HFFc6 (cell line): ENCODE results near the gene SEMA6D. TPM values are rescaled to one million over a fixed set of nuclear protein-coding genes. Genes with fewer than 3 reads are reported as not detected.

ENCODE experiments used
- DNase-seq: peaks from one replicate; pipeline ENCODE4 v3.0.0-alpha.2; 2018
- H3K27ac Mint-ChIP-seq: 2 replicates; pipeline ENCODE4 v1.8.0; 2020; ENCODE audit warnings: mild to moderate bottlenecking, mixed read lengths
- H3K27me3 Mint-ChIP-seq: 2 replicates; pipeline ENCODE4 v1.8.0; 2021; ENCODE audit warnings: mild to moderate bottlenecking, moderate library complexity, mixed read lengths; ENCODE audit not compliant: insufficient read depth
- H3K36me3 Mint-ChIP-seq: 2 replicates; pipeline ENCODE4 v1.8.0; 2021; ENCODE audit warnings: low read depth, mixed read lengths
- H3K4me1 Mint-ChIP-seq: 2 replicates; pipeline ENCODE4 v1.8.0; 2020; ENCODE audit warnings: low read depth, mixed read lengths
- H3K4me3 Mint-ChIP-seq: 2 replicates; pipeline ENCODE4 v1.8.0; 2020; ENCODE audit warnings: mild to moderate bottlenecking, moderate library complexity, mixed read lengths
- H3K9me3 Mint-ChIP-seq: 2 replicates; pipeline ENCODE4 v1.8.0; 2020; ENCODE audit warnings: mild to moderate bottlenecking, mixed read lengths
- CTCF ChIP-seq: fragments of 200-600 bp; sonication (generic); IDR thresholded peaks from 2 replicates; pipeline ENCODE4 v1.5.0; 2021; ENCODE audit warnings: antibody characterized with exemption, mild to moderate bottlenecking
- total RNA-seq, 6 experiments: library from RNA; stranded (reverse); fragmentation: NEBNext Ultra II Directional; extraction: Animal tissue kit (Norgen Biotek cat#: 25700); gene quantifications; 2 replicates in 1 of 6; 3 replicates in 5 of 6; pipeline ENCODE4 v1.2.3, GENCODE V29; 2021

Gene SEMA6D
- total RNA-seq, 6 experiments from 2014 or later, result 1.4 to 2.8 (median 2.4) TPM

- no peaks in the 10 kb centered on the region for H3K36me3 Mint-ChIP-seq
Measured at GRCh38 chr15:47801522-47801921, 84.2 kb downstream of the SEMA6D start.

GRCh38 chr15:47802216-47802615, 84.9 kb downstream of the SEMA6D start:
- no peaks in the 10 kb centered on the region for H3K36me3 Mint-ChIP-seq
- no peak overlapping the region for H3K27ac Mint-ChIP-seq
- no peaks in the 10 kb centered on the region for H3K4me1 Mint-ChIP-seq
- H3K9me3 Mint-ChIP-seq, result no peaks in the 10 kb centered on the region
- H3K4me3 Mint-ChIP-seq, result no peak overlapping the region
- no peak for DNase-seq
- H3K27me3 Mint-ChIP-seq, result peaks cover 2% of the 10 kb centered on the region; the same call in 1 of the 2 replicates
- no peak for TF ChIP-seq CTCF

More at GRCh38 chr15:47801522-47801921, 84.2 kb downstream of the SEMA6D start:
- no peak for TF ChIP-seq CTCF
- Mint-ChIP-seq H3K4me3 (no peak overlapping the region), H3K27ac (no peak overlapping the region), H3K4me1 (no peaks in the 10 kb centered on the region), H3K9me3 (no peaks in the 10 kb centered on the region), H3K27me3 (peaks cover 2% of the 10 kb centered on the region; the same call in 1 of the 2 replicates)
- no peak for DNase-seq

- no peaks in the 10 kb centered on the region for H3K9me3 Mint-ChIP-seq
- H3K27me3 Mint-ChIP-seq, result no peaks in the 10 kb centered on the region
- H3K27ac Mint-ChIP-seq, result no peak overlapping the region
- no peaks in the 10 kb centered on the region for H3K36me3 Mint-ChIP-seq
- TF ChIP-seq CTCF, result no peak
- no peak for DNase-seq
- no peak overlapping the region for H3K4me3 Mint-ChIP-seq
- H3K4me1 Mint-ChIP-seq, result no peaks in the 10 kb centered on the region
Measured at GRCh38 chr15:47803767-47804166, 86.5 kb downstream of the SEMA6D start.

- no peak overlapping the region for H3K4me3 Mint-ChIP-seq
- TF ChIP-seq CTCF, result no peak
- H3K9me3 Mint-ChIP-seq, result no peaks in the 10 kb centered on the region
- no peaks in the 10 kb centered on the region for H3K27me3 Mint-ChIP-seq
- H3K27ac Mint-ChIP-seq, result no peak overlapping the region
- no peaks in the 10 kb centered on the region for H3K4me1 Mint-ChIP-seq
- H3K36me3 Mint-ChIP-seq, result no peaks in the 10 kb centered on the region
- no peak for DNase-seq
Measured at GRCh38 chr15:47804733-47805132, 87.4 kb downstream of the SEMA6D start.

- Mint-ChIP-seq H3K27ac (no peak overlapping the region), H3K4me3 (no peak overlapping the region), H3K27me3 (no peaks in the 10 kb centered on the region), H3K4me1 (no peaks in the 10 kb centered on the region), H3K36me3 (no peaks in the 10 kb centered on the region), H3K9me3 (no peaks in the 10 kb centered on the region)
- no peak for DNase-seq
- no peak for TF ChIP-seq CTCF
Measured at GRCh38 chr15:47806008-47806407, 88.7 kb downstream of the SEMA6D start.

GRCh38 chr15:47811172-47811571, 93.9 kb downstream of the SEMA6D start:
- peaks cover 15% of the 10 kb centered on the region for H3K4me1 Mint-ChIP-seq
- DNase-seq, result no peak
- no peak for TF ChIP-seq CTCF
- H3K9me3 Mint-ChIP-seq, result no peaks in the 10 kb centered on the region
- no peaks in the 10 kb centered on the region for H3K36me3 Mint-ChIP-seq
- H3K27ac Mint-ChIP-seq, result no peak overlapping the region
- H3K4me3 Mint-ChIP-seq, result no peak overlapping the region
- no peaks in the 10 kb centered on the region; the same call in none of the 2 replicates for H3K27me3 Mint-ChIP-seq
